ENCODE data around the gene CCDC24. TPM values are rescaled to one million over a fixed set of nuclear protein-coding genes. Genes with fewer than 3 reads are reported as not detected.

Gene CCDC24
- polyA plus RNA-seq, 3 donors: 1.1 to 3.0 (median 1.9) TPM

DNA sequence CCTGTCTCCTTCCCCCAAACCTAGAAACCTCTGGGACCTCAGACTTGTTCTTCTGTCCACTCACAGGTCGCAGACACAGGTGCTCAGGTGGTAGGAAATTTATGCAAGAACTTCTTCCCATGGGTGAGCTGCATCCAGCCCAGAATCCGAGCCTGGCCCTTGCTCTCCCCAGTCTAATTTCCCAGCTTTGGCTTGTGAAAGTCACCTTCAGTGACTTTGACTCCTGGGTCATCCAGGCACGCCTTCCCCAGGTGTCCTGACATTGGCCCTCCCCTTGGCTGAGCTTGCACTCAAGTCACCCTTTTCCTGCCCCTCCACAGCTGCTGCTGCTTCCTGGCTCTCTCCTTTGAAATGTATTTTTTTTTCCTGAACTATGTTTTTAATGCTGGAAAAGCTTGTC, 38.0 kb upstream of the CCDC24 start:
- Mint-ChIP-seq H3K4me1 (peaks cover 12% of the 10 kb centered on the region), H3K4me3 (no peak overlapping the region), H3K36me3 (peaks cover 33 to 51% of the 10 kb centered on the region in 2 donors), H3K9me3 (no peaks in the 10 kb centered on the region), H3K27me3 (ENCODE audit: low read depth in 3 of 3) (no peaks in the 10 kb centered on the region), H3K27ac (peak overlapping the region in 1 of 7 donors; percentile 52)
- H3K36me3 ChIP-seq (replicated peaks in 1 of 2; ENCODE audit: control insufficient read depth in 1 of 2, insufficient read depth in 2 of 2, low read length in 2 of 2): peaks cover 33 to 59% of the 10 kb centered on the region in 2 donors
- H2AFZ ChIP-seq (ENCODE audit: insufficient read depth, low read depth, low read length, poor library complexity, severe bottlenecking): no peak overlapping the region
- H3K4me3 ChIP-seq (replicated peaks in 1 of 3; ENCODE audit: low read depth in 2 of 3, low read length in 3 of 3): no peak overlapping the region
- intact Hi-C loops (cut with micrococcal nuclease): no loop called here
- no peak overlapping the region for H3K9ac ChIP-seq (ENCODE audit: insufficient read depth, low read length, poor library complexity, severe bottlenecking)
- H3K79me2 ChIP-seq (ENCODE audit: insufficient read depth, low read length): peaks cover 10% of the 10 kb centered on the region
- H4K20me1 ChIP-seq (ENCODE audit: insufficient read depth, low read length): peaks cover 4% of the 10 kb centered on the region
- H3K4me1 ChIP-seq (ENCODE audit: control insufficient read depth in 1 of 2, insufficient read depth in 2 of 2, low read length in 2 of 2): no peaks in the 10 kb centered on the region
- 91% methylated on average over 2 of the region's 3 CpGs for WGBS (ENCODE audit: insufficient coverage)
- TF ChIP-seq, protein P1, sequence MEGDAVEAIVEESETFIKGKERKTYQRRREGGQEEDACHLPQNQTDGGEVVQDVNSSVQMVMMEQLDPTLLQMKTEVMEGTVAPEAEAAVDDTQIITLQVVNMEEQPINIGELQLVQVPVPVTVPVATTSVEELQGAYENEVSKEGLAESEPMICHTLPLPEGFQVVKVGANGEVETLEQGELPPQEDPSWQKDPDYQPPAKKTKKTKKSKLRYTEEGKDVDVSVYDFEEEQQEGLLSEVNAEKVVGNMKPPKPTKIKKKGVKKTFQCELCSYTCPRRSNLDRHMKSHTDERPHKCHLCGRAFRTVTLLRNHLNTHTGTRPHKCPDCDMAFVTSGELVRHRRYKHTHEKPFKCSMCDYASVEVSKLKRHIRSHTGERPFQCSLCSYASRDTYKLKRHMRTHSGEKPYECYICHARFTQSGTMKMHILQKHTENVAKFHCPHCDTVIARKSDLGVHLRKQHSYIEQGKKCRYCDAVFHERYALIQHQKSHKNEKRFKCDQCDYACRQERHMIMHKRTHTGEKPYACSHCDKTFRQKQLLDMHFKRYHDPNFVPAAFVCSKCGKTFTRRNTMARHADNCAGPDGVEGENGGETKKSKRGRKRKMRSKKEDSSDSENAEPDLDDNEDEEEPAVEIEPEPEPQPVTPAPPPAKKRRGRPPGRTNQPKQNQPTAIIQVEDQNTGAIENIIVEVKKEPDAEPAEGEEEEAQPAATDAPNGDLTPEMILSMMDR (IDR thresholded peaks at IDR 0.05): no peak
- H3K27me3 ChIP-seq (ENCODE audit: control insufficient read depth in 2 of 2, insufficient read depth in 2 of 2, low read length in 2 of 2): no peaks in the 10 kb centered on the region
- H3K4me2 ChIP-seq (replicated peaks; ENCODE audit: extremely low read depth, low read length, poor library complexity, severe bottlenecking): no peak overlapping the region
- no peak overlapping the region for H3K27ac ChIP-seq (ENCODE audit: low read depth in 1 of 2, low read length in 2 of 2)
- no peak for DNase-seq
- no peaks in the 10 kb centered on the region for H3K9me3 ChIP-seq (replicated peaks in 1 of 2; ENCODE audit: control insufficient read depth in 1 of 2, insufficient read depth in 1 of 2, low read length in 2 of 2)

DNA sequence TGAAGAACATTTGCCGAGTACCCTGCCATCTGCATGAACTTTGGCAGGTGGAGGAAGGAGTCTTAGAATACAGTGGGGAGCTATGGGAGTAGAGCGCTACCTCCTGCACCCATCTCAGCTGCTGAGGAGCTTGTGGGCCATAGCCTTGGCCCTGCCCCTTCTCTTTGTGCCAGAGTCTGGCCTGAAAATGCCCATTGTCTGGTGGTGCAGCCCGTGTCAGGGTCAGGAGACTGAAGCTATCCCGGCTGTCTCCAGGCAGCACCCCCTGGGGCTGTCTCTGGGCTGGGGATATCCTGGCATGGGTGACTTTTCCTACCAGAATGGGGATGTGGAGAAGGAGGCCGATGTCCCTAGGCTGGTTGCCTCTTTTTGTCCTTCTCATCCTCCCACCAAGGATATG, 37.4 kb upstream of the CCDC24 start:
- H3K4me2 ChIP-seq (replicated peaks; ENCODE audit: extremely low read depth, low read length, poor library complexity, severe bottlenecking): no peak overlapping the region

More for the DNA sequence above, 37.4 kb upstream of the CCDC24 start:
- Mint-ChIP-seq H3K9me3 (no peaks in the 10 kb centered on the region), H3K36me3 (peaks cover 40 to 58% of the 10 kb centered on the region in 2 donors), H3K27ac (no peak overlapping the region), H3K27me3 (ENCODE audit: low read depth in 3 of 3) (no peaks in the 10 kb centered on the region), H3K4me1 (peaks cover 5% of the 10 kb centered on the region), H3K4me3 (no peak overlapping the region)
- H3K27me3 ChIP-seq (ENCODE audit: control insufficient read depth in 2 of 2, insufficient read depth in 2 of 2, low read length in 2 of 2): no peaks in the 10 kb centered on the region
- peaks cover 4% of the 10 kb centered on the region for H4K20me1 ChIP-seq (ENCODE audit: insufficient read depth, low read length)
- H2AFZ ChIP-seq (ENCODE audit: insufficient read depth, low read depth, low read length, poor library complexity, severe bottlenecking): no peak overlapping the region
- H3K27ac ChIP-seq (ENCODE audit: low read depth in 1 of 2, low read length in 2 of 2): no peak overlapping the region
- intact Hi-C loops (cut with micrococcal nuclease): no loop called here
- H3K36me3 ChIP-seq (replicated peaks in 1 of 2; ENCODE audit: control insufficient read depth in 1 of 2, insufficient read depth in 2 of 2, low read length in 2 of 2): peaks cover 37 to 63% of the 10 kb centered on the region in 2 donors
- H3K4me3 ChIP-seq (replicated peaks in 1 of 3; ENCODE audit: low read depth in 2 of 3, low read length in 3 of 3): no peak overlapping the region
- peaks cover 10% of the 10 kb centered on the region for H3K79me2 ChIP-seq (ENCODE audit: insufficient read depth, low read length)
- no peaks in the 10 kb centered on the region for H3K4me1 ChIP-seq (ENCODE audit: control insufficient read depth in 1 of 2, insufficient read depth in 2 of 2, low read length in 2 of 2)
- TF ChIP-seq, protein P1 (IDR thresholded peaks at IDR 0.05): no peak
- H3K9me3 ChIP-seq (replicated peaks in 1 of 2; ENCODE audit: control insufficient read depth in 1 of 2, insufficient read depth in 1 of 2, low read length in 2 of 2): no peaks in the 10 kb centered on the region
- WGBS (ENCODE audit: insufficient coverage): 100% methylated on average over 2 of the region's 5 CpGs
- no peak for DNase-seq
- no peak overlapping the region for H3K9ac ChIP-seq (ENCODE audit: insufficient read depth, low read length, poor library complexity, severe bottlenecking)

Measured in CD14-positive monocyte (primary cell).